ENCODE results near the gene SOWAHD.

DNA sequence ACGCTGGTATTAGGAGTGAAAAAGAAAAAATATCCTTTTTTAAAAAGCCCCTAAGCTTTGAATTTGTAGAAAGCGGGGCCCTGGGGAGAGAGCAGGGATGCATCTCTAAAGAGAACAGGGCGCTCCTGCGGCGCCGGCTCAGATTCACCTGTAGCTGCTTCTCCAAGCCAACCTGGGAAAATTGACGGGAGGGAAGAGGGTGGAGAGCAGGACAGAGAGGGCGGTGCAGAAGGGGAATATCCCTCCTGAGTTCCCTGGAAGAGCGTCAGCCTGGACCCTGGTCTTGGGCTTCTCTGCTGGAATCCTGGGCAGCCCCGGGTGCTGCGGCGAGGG, 776 bp upstream of the SOWAHD start:
- TF ChIP-seq, protein P1, sequence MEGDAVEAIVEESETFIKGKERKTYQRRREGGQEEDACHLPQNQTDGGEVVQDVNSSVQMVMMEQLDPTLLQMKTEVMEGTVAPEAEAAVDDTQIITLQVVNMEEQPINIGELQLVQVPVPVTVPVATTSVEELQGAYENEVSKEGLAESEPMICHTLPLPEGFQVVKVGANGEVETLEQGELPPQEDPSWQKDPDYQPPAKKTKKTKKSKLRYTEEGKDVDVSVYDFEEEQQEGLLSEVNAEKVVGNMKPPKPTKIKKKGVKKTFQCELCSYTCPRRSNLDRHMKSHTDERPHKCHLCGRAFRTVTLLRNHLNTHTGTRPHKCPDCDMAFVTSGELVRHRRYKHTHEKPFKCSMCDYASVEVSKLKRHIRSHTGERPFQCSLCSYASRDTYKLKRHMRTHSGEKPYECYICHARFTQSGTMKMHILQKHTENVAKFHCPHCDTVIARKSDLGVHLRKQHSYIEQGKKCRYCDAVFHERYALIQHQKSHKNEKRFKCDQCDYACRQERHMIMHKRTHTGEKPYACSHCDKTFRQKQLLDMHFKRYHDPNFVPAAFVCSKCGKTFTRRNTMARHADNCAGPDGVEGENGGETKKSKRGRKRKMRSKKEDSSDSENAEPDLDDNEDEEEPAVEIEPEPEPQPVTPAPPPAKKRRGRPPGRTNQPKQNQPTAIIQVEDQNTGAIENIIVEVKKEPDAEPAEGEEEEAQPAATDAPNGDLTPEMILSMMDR (IDR thresholded peaks at IDR 0.05) = no peak
- TF ChIP-seq ZSCAN20 (CRISPR knock-in tag; IDR thresholded peaks at IDR 0.05) = no peak
